ENCODE results near the gene TSC2.
"Not testable (repeated sequence)": the region's sequence is repeated elsewhere in the genome, so short reads cannot be mapped to it uniquely, and the experiment has no call there.

The TSC2 gene

DNA sequence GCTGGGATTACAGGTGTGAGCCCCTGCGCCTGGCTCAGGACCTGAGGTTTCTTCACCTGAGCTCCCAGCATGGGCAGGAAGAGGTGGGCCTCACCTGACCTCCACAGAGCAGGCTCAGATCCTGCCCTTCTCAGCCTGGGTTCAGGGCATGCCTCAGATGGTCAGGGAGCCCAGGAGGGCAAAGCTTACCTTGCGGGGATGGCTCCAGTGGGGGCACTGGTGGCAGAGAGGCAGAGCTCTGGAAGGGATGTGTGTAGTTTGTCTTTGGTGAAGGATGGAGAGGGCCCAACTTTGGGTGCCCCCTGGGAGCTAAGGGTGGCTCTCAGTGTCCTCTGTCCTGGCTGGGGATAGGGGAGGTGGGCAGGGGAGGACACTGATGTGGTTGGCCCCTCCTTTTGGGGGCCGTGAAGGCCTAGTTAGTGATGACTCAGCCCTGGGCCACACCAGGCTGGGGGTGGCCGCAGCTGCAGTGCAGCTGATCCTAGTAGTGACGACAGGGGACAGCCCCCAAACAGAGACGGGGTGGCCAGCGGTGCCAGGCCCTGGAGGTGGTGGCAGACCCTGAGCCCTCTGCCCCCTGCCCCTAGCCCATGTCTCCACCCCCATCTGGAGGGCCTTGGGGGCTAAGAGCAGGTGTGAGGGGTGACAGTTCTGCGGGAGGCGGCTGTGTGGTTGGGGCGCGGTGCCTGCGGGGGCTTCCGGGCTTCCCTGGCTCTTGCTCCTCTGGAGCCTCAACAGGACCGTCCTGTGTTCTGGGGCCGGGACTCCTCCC lies 15.3 kb upstream of the TSC2 start:
- DNase-seq = no peak

- DNase-seq = no peak
These were observed 14.5 kb upstream of the TSC2 start for GRCh38 chr16:2033057-2033908.

- DNase-seq = not testable (repeated sequence)
These were observed 13.7 kb upstream of the TSC2 start for GRCh38 chr16:2033909-2034695.

DNA sequence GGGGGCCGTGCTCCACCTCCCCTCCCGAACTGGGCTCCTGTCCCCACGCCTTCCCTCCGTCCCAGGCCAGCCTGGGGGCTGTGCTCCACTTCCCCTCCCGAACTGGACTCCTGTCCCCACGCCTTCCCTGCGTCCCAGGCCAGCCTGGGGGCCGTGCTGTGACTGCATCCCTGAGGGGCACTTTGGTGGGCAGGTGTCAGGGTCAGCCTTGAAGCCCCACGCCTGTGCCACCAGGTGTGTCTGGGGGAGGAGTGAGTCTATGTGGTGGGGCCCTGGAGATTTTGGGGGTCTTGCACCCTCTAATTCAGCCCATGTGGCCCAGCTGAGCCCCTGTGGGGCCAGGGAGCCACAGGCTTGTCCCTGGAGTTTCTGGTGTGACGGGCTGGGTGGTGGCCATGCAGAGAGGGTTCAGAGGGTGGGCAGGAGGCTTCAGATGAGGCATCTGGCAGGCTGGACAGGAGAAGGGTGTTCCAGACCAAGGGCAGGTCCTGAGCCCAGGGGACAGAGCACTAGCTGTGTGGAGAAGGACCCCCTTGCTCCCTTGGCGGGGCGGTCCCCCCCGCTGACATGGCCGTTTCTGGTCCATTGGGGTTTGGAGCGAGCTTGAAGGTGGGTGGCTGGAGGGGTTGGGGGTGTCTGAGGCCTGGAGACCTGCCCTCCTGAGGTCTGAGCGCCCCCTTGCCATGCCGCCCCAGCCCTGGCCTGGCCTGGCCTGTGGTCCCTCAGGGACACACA lies 12.9 kb upstream of the TSC2 start:
- no peak for DNase-seq

DNA sequence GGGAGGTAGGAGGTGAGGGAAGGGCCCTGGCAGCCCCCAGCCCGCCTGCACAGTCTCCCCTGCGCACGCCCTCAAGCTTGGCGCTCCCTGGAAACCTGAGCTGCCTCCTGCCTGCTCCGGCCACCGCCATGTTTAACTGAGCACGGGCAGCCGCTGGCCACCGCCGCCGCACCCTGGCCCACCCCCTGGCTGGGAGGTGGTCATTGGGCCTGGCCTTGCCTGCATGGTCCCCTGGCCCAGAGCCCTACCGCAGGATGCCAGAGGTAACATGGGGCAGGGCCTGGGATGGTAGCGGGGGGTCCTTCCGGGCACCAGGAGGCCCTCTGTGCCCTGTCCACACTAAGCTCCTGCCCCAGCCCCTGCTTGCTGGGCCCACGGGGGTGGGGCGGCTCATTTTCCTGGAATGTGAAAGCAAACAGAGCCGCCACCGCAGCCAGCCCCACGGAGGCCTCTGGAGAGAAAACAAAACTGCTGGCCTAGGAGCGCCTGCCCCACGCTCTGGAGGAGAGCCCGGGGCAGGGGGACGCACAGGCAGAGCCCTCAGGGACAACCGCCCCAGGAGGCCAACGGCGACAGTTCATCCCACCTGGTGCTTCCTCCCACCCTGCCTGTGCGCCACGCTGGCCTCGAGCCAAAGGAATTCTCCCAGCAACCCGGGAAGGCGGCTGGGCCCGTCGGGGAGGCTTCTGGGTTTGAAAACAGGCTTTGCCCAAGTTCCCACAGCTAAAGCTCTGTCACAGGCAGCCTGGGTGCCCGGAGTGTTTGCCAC lies 12.2 kb upstream of the TSC2 start:
- DNase-seq = no peak

GRCh38 chr16:2036200-2036966 lies 11.4 kb upstream of the TSC2 start:
- no peak for DNase-seq

DNA sequence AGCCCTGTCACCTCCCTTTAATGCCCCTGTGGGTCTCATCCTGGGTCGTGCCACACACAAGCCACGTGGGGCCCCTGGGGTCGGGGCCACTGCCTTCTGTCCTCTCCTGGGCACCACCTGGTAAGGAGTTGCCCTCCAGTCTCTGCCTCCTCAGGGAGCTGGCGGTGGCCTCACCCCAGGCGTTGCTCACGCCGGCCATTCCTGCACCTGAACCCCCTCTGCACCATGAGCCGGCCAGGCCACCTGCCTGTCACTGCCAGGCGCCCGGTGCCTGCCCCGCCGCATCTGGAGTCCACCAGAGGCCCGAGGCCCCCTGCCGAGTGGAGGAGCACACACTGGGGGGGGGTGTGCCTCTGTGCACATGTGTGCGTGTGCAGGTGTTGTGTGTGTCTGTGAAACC lies 10.7 kb upstream of the TSC2 start:
- no peak for DNase-seq

DNA sequence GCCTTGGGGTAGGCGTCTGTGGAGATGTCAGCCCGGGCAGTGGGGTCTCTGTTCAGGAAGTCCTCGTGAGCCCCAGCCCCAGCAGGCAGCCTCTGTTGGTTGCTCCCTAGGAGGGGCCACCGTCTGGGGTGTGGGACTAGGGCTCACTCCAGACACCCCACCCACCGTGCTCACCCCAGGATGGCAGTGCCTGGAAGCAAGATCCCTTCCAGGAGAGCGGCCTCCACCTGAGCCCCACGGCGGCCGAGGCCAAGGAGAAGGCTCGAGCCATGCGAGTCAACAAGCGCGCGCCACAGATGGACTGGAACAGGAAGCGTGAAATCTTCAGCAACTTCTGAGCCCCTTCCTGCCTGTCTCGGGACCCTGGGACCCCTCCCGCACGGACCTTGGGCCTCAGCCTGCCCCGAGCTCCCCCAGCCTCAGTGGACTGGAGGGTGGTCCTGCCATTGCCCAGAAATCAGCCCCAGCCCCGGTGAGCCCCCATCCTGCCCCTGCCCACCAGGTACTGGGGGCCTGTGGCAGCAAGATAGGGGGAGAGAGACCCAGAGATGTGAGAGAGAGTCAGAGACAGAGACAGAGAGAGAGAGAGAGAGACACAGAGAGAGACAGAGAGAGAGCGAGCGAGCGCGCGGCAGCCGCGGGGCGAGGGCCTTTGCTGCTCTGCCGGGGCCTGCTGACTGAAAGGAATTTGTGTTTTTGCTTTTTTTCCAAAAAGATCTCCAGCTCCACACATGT lies 10.0 kb upstream of the TSC2 start:
- DNase-seq = no peak

DNA sequence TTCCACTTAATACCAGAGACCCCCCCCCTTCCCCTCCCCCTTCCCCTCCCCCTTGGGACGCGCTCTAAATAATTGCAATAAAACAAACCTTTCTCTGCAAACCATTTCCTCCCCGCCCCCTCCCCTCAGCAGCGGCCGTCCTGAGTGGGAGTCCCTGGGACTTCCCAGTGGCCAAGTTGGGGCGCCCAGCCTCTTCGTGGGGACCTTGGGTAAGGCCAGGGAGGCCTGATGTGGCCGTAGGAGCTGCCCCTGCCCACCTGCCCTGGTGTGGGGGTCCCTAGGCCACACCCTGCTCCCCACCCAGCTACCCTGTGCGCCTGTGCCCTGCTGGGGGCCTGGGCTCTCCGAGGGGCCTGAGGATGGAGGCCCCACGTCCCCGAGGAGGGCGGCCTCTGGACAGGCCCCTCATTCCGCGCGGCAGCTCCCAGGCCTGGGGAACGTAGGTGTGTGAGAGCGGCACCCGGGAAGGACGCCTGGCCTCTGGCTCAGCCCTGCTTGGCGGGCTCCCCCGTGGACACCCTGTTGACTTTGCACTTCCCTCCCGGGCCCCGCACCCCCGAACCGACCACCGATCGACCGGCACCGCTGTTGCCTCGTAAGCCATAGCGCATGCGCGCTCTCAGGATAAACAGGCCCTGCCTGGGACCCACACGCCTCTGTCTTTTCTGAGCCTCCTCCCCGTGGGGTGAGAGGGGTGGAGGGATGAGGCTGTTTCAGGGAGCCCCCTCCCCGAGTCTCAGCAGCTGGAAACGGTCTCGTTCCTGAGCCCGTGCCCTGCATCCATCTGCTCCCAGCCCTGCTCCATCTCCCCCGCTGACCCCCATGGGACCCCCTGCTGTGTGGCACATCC lies 9.2 kb upstream of the TSC2 start:
- no peak for DNase-seq

DNA sequence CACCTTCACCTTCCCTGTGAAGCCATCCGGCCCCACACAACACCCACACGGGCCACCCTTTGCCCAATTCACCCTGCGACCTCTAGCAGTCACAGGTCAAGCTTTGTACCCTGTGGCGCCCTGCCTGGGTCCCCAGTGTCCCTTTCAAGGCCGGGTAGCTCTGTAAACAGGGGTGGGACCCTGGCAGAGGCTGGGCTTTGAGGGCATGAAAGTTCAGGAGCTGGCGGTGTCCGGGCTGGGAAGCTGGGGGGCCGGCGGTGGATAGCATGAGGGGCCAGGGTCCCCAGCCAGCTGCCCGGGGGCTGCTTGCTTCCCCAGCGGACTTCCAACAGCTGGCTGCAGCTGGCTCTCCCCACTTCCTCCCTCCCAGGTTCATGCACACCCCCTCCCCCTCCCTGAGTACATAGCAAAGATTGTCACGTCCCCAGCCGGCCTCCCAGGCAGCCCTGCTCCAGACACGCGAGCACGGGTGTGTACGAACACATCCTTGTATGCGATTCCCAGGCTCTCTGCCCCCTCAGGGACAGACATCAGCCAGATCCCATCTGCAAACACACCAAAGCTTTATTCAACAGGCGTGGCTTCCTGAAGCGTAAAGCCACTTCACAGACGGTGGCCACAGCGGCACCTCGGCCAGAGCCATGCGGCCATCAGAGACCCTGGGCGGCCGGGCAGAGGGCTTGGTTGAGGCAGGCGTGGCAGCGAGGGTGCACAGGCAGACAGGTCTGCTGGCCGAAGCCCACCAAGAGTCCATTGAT lies 8.3 kb upstream of the TSC2 start:
- DNase-seq = no peak

- DNase-seq = no peak
These were observed 7.6 kb upstream of the TSC2 start for GRCh38 chr16:2040041-2040786.

DNA sequence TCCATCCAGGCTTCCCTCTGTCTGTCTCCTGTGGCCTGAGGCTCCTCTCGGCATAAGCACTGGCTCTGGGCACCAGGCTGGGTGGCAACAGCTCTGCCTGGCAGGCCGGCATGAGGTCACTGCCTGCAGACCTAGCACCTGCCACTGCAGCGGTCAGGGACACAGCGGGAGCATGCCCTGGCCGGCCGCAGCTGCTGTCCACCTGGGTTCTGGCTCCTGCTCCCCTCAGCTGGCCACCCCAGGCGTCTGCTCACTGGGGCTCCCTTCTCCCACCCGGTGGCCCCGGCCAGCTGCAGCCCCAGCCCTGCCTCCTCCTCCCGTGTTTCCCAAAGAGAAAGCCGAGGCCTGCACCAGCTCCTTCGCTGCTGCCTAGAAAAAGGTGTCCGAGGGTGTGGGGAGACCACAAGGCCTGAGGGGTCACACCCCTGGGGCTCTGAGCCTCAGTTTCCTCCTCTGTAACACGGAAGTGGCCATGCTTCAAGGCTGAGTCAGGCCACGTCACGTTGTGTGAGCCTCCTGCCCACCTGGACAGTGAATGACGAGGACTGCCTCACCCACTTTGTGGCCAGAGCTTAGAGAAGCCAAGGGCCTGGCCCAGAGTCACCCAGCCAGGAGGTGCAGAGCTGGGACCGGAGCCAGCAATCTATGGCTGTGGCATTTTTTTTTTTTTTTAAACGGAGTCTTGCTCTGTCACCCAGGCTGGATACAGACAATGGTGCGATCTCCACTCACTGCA lies 6.8 kb upstream of the TSC2 start:
- DNase-seq = no peak

DNA sequence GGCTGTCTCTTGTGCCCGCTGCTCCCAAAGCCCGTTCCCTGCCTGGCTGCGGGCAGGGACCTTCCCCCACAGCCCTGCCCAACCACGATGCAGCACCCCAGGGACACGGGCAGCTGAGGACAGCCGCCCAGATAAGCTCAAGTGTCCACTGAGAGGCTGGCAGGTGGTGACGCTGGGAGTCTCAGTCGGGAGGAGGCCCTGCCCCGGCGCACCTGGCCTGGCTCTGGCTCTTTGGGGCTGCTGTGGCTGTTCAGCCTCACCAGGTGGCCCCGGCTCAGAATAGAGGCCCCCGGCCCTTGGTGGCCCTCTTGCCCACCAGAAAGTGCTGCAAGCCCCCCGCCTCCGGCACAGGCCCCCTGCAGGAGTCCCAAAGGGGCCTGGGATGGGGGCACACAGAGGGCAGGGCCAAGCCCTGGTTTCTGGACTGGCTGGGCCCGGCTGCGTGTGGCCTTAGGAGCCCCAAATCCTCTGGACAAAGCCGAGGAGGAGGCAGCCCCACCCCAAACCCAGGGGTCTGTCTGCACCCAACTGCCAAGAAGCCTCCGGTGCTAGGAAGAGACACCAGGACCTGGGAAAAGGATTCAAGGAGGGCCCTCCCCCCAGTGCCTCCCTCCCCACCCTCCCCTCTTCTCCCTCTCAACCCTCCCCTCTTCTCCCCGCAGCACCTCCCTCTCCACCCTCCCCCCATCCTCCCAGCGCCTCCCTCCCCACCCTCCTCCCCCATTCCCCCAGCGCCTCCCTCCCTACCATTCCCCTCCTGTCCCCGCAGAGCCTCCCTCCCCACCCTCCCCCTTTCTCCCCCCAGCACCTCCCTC lies 5.4 kb upstream of the TSC2 start:
- DNase-seq = no peak

DNA sequence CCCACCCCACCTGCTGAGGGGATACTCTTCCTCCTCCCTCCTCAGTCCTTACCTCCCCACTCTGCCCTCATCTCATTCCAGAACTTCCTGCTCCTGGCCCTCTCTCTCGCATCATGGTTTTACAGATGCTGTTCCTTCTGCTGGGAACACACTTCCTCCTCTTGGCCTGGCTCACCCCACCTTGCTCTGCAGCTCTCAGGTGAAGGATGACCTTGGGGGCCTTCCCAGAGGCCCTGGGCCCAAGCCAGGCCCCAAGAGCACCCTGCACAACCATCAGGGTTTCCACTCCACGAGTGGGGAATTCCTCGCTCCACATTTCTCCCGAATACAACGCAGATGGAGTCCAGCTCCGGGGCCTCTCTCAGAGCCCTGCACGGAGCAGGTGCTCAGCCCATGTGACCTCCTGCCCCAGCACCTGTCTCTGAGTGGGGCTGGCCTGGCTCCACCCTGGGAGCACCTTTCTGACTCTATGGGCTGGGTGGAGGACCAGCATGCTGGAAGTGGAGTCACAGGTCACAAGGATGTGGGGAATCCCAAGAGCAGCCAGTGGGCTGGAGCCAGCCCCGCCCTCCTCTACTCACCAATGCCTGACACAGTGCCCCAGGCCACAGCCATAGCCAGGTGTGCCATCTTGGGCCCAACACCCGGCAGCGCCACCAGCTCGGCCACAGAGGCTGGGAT lies 4.7 kb upstream of the TSC2 start:
- no peak for DNase-seq

DNA sequence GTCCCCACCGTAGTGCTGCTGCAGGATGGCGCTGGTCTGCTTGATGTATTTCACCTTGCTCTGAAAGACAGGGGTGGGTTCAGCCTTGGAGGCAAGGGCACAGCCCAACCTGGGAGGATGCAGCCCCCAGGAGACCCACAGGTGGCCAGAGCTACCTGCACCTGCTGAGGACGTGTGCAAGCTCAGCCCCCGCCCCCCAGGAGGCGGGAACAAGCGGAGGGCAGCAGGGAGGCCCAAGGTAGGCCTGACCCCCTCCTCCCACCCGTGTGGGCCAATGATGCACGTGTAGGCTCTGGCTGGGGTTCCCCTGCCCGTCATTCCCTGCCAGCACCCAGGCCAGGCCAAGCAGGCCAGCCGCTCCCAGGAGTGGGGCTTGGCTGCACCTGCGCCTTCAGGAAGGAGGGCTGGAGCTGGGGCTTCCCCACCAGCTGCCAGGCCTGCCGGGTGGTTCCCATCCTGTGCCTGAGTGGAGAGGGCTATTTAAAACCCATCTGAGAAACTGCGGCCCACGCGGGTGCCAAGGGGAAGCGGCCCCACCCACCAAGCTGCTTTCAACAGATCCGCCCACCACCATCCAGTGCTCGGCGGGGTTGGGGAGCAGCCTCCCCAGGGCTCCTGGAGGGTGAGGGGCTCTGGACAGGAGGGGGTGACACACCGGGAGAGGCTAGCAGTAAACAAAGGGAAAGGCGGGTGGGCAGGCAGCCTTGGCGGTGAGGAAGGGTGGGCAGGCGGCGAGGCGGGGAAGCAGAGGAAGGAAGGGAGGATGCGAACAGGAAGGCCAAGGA lies 3.9 kb upstream of the TSC2 start:
- DNase-seq = no peak
